Duodenal mucosa (tissue), 2 donors: ENCODE measurements around the gene ARCN1.

ENCODE experiments used
- H3K27ac ChIP-seq: one replicate; pipeline ENCODE4 v1.7.0; 2013; ENCODE audit warnings: low read depth, low read length
- H3K27me3 ChIP-seq, 2 donors: one replicate each; pipeline ENCODE4 v1.7.0; 2013; ENCODE audit warnings: low read length in 2 of 2, control low read depth in 1 of 2; ENCODE audit not compliant: insufficient read depth in 2 of 2, control insufficient read depth in 1 of 2
- H3K36me3 ChIP-seq, 2 donors: one replicate each; pipeline ENCODE4 v1.7.0; 2013; ENCODE audit warnings: low read length in 2 of 2, control low read depth in 1 of 2; ENCODE audit not compliant: insufficient read depth in 2 of 2, control insufficient read depth in 1 of 2
- H3K4me1 ChIP-seq, 2 donors: one replicate each; pipeline ENCODE4 v1.7.0; 2013; ENCODE audit warnings: low read length in 2 of 2, control low read depth in 1 of 2; ENCODE audit not compliant: insufficient read depth in 2 of 2, control insufficient read depth in 1 of 2
- H3K4me3 ChIP-seq, 2 donors: one replicate each; pipeline ENCODE4 v1.7.0; 2013; ENCODE audit warnings: low read length in 2 of 2, low read depth in 1 of 2
- H3K9ac ChIP-seq, 2 donors: one replicate each; pipeline ENCODE4 v1.7.0; 2013; ENCODE audit warnings: low read length in 2 of 2, low read depth in 1 of 2
- H3K9me3 ChIP-seq, 2 donors: one replicate each; pipeline ENCODE4 v1.7.0; 2013; ENCODE audit warnings: low read length in 2 of 2, control low read depth in 1 of 2; ENCODE audit not compliant: control insufficient read depth in 1 of 2

Gene ARCN1

DNA sequence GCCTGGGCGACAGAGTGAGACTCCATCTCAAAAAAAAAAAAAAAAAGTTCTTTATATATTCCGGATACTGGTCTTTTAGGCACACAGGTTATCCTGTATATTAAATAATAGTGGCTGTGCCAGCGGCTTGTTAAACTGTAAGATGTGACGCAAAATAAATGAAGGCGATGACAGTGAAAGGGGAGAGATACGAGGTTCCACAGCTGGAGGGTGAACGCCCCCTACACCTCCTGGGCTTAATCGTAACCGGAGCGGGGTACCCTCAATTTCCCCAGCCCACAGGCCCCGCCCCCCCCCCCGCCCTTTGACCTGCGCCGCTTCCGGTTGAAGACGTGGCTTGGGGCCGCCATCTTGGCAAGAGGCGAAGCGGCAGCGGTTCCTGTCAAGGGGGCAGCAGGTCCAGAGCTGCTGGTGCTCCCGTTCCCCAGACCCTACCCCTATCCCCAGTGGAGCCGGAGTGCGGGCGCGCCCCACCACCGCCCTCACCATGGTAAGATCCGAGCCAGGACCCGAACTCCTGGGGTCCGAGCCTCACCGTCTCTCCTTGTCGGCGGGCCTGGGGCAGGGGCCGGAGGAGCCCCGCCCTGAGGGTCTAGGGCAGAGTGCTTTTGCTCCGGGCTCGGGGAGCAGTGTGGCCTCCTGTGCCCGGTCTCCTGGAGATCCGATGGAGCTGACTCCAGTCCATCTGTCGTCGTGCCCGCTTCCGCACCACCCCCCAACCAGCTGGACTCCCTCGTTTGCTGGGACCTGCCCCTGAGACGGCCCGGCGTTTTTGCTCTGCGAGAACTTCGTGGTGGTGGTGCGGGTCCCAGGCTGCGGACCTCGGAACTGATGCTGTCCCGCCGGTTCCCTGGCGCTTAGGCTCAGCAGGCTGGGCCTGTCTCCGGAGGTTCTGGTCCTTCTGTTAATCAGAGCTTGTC lies at the start of gene ARCN1:
Gene ARCN1, plus strand, starts transcription at position 349 of the 920 bp plus-strand sequence. Its CDS starts 139 bp downstream, at position 488.
- H3K9me3 ChIP-seq, result no peaks in the 10 kb centered on the region
- peak within 1 kb of the TSS; percentile 96 for H3K27ac ChIP-seq
- peaks cover 26 to 28% of the 10 kb centered on the region in 2 donors for H3K4me1 ChIP-seq
- H3K4me3 ChIP-seq, result peak within 1 kb of the TSS; percentile 90 to 96
- peaks cover 0 to 4% of the 10 kb centered on the region in 2 donors for H3K36me3 ChIP-seq
- H3K9ac ChIP-seq, result peak within 1 kb of the TSS; percentile 98 to 99
- no peaks in the 10 kb centered on the region for H3K27me3 ChIP-seq

DNA sequence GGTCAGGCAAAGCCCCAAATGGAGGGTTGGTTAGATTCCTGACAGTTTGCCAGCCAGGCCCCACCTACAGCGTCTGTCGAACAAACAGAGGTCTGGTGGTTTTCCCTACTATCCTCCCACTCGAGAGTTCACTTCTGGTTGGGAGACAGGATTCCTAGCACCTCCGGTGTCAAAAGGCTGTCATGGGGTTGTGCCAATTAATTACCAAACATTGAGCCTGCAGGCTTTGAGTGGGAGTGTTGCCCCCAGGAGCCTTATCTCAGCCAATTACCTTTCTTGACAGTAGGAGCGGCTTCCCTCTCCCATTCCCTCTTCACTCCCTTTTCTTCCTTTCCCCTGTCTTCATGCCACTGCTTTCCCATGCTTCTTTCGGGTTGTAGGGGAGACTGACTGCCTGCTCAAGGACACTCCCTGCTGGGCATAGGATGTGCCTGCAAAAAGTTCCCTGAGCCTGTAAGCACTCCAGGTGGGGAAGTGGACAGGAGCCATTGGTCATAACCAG lies 49.6 kb upstream of the ARCN1 start:
- peaks cover 37 to 65% of the 10 kb centered on the region in 2 donors for H3K36me3 ChIP-seq
- no peak overlapping the region for H3K27ac ChIP-seq

DNA sequence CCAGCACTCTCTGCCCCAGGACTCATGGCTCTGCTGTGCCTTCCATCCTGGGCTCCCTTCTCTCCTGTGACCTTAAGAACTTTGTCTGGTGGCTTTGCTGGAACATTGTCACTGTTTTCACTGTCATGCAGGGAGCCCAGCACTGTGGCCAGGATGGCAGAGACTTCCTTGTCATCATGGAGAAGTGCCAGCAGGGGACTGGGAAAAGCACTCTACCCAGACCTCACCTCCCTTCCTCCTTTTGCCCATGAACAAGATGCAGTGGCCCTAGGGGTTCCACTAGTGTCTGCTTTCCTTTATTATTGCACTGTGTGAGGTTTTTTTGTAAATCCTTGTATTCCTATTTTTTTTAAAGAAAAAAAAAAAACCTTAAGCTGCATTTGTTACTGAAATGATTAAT lies 47.9 kb upstream of the ARCN1 start:
- H3K36me3 ChIP-seq, result peaks cover 36 to 54% of the 10 kb centered on the region in 2 donors

More for the DNA sequence above, 49.6 kb upstream of the ARCN1 start:
- H3K27me3 ChIP-seq, result no peaks in the 10 kb centered on the region
- H3K9ac ChIP-seq, result no peak overlapping the region
- H3K4me3 ChIP-seq, result no peak overlapping the region
- no peaks in the 10 kb centered on the region for H3K9me3 ChIP-seq
- H3K4me1 ChIP-seq, result peaks cover 14% of the 10 kb centered on the region in 2 donors

DNA sequence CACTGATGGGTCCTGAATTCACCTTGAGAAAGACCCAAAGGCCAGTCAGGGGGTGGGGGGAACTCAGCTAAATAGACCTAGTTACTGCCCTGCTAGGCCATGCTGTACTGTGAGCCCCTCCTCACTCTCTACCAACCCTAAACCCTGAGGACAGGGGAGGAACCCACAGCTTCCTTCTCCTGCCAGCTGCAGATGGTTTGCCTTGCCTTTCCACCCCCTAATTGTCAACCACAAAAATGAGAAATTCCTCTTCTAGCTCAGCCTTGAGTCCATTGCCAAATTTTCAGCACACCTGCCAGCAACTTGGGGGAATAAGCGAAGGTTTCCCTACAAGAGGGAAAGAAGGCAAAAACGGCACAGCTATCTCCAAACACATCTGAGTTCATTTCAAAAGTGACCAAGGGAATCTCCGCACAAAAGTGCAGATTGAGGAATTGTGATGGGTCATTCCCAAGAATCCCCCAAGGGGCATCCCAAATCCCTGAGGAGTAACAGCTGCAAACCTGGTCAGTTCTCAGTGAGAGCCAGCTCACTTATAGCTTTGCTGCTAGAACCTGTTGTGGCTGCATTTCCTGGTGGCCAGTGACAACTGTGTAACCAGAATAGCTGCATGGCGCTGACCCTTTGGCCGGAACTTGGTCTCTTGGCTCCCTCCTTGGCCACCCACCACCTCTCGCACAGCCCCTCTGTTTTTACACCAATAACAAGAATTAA lies 47.3 kb upstream of the ARCN1 start:
- Histone ChIP-seq H3K27ac (no peak overlapping the region), H3K36me3 (peaks cover 31 to 48% of the 10 kb centered on the region in 2 donors), H3K9ac (no peak overlapping the region), H3K9me3 (no peaks in the 10 kb centered on the region), H3K4me3 (no peak overlapping the region), H3K4me1 (peaks cover 36 to 37% of the 10 kb centered on the region in 2 donors), H3K27me3 (no peaks in the 10 kb centered on the region)

More for the DNA sequence above, 47.9 kb upstream of the ARCN1 start:
- no peak overlapping the region for H3K27ac ChIP-seq
- H3K4me1 ChIP-seq, result peaks cover 31 to 32% of the 10 kb centered on the region in 2 donors
- no peak overlapping the region for H3K4me3 ChIP-seq
- no peak overlapping the region for H3K9ac ChIP-seq
- H3K27me3 ChIP-seq, result no peaks in the 10 kb centered on the region
- no peaks in the 10 kb centered on the region for H3K9me3 ChIP-seq

DNA sequence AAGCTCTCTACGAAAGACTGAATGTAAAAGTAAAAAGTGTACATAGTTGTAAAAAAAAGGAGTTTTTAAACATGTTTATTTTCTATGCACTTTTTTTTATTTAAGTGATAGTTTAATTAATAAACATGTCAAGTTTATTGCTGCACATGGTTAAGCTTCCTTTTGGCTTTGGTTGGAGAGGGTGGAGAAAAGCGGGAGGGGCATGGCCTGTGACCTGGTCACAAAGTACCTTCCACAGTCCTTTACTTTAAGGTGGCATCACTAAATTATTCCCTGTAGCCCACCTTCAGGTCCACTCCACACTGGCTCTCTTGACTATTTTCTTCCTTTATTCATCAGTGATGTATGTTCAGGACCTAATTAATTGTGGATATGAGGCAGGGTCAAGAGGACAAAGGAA lies 45.5 kb upstream of the ARCN1 start:
- Histone ChIP-seq H3K4me3 (peak overlapping the region in 1 of 2 donors; percentile 23), H3K9ac (peak overlapping the region in 1 of 2 donors; percentile 12), H3K9me3 (no peaks in the 10 kb centered on the region), H3K4me1 (peaks cover 42 to 46% of the 10 kb centered on the region in 2 donors), H3K27ac (no peak overlapping the region), H3K36me3 (peaks cover 15 to 30% of the 10 kb centered on the region in 2 donors), H3K27me3 (no peaks in the 10 kb centered on the region)

GRCh38 chr11:118527109-118527508 lies 45.1 kb upstream of the ARCN1 start, which contains the start of gene TTC36:
TTC36 (plus strand) TSS chr11:118527474; CDS start chr11:118527495, 21 bp downstream.
- Histone ChIP-seq H3K9ac (peak within 1 kb of the TSS; percentile 12 to 52), H3K27me3 (no peaks in the 10 kb centered on the region), H3K4me3 (peak within 1 kb of the TSS in 1 of 2 donors; percentile 23), H3K27ac (no peak within 1 kb of the TSS), H3K4me1 (peaks cover 42 to 50% of the 10 kb centered on the region in 2 donors), H3K36me3 (peaks cover 11 to 26% of the 10 kb centered on the region in 2 donors), H3K9me3 (no peaks in the 10 kb centered on the region)

GRCh38 chr11:118528511-118528910 lies 43.7 kb upstream of the ARCN1 start:
- H3K27me3 ChIP-seq, result no peaks in the 10 kb centered on the region
- H3K4me3 ChIP-seq, result peak overlapping the region in 1 of 2 donors; percentile 2
- H3K9me3 ChIP-seq, result no peaks in the 10 kb centered on the region
- H3K4me1 ChIP-seq, result peaks cover 50 to 64% of the 10 kb centered on the region in 2 donors
- H3K9ac ChIP-seq, result peak overlapping the region in 1 of 2 donors; percentile 52
- H3K36me3 ChIP-seq, result peaks cover 3 to 18% of the 10 kb centered on the region in 2 donors
- peak overlapping the region; percentile 50 for H3K27ac ChIP-seq

DNA sequence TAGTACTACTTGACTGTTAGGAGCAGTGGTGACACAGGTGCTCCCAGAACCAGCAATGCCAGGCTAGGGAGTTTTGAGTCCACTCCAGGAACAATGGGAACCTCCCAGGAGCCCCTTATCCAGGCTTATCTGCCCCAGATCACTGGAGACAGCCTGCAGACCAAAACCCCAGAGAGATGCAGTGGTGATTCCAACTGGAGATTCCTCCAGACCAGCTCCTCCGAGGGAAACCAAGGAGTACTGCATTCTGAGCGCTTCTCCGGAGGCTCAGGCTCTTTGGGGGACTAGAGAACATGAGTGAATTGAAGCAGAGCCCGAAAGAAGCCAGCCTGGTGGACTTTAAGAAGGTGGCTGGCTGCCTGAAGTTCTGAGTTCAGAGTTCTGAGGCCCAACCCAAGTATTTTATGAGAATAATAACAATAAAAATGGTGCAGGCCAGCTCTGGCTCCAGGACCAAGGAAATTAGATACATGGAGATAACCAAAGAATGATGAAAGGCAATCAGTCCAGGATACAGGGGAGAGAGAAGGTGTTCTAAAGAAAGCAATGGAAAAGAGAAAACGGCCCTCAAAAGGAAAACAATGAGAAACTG lies 42.5 kb upstream of the ARCN1 start:
- Histone ChIP-seq H3K9ac (peak overlapping the region; percentile 15 to 79), H3K27ac (peak overlapping the region; percentile 50), H3K9me3 (no peaks in the 10 kb centered on the region), H3K4me3 (peak overlapping the region; percentile 92 to 97), H3K36me3 (peaks cover 4 to 10% of the 10 kb centered on the region in 2 donors), H3K4me1 (peaks cover 59 to 72% of the 10 kb centered on the region in 2 donors), H3K27me3 (no peaks in the 10 kb centered on the region)

DNA sequence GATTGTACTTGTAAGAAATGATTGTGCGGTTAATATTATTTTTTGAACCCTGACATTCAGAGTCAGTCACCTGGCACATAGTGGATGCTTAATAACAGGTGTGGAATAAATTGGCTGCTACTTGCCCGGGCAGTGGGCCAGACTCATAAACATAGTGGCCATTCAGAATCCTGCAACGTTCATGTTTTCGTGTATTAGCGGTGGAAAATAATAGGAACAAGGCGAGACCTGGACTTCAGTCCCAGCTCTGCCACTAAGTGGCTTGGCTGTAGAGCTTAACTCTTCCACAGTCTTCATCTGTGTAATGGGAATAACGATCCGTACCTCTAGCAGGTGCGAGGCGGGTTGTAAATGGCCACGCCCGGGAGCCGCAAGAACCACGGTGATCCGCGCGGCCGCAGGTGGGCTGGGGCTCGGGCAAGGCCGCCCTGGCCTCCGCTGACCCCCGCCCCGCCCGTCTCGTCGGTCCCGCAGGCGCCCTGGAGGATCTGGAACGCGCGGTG lies 42.0 kb upstream of the ARCN1 start:
- Histone ChIP-seq H3K36me3 (peaks cover 9 to 13% of the 10 kb centered on the region in 2 donors), H3K4me1 (peaks cover 65 to 77% of the 10 kb centered on the region in 2 donors), H3K9ac (peak overlapping the region; percentile 79 to 91), H3K27ac (peak overlapping the region; percentile 84), H3K9me3 (no peaks in the 10 kb centered on the region), H3K27me3 (no peaks in the 10 kb centered on the region), H3K4me3 (peak overlapping the region; percentile 92 to 97)
